Measurements from ENCODE around the gene GLRX. TPM values are rescaled to one million over a fixed set of nuclear protein-coding genes. Genes with fewer than 3 reads are reported as not detected.

The GLRX gene
- total RNA-seq, 1 experiment from 2014 or later: 17.9 TPM

GRCh38 chr5:95868136-95868535 is 45.6 kb upstream of the GLRX start:
- H3K9me3 ChIP-seq: no peaks in the 10 kb centered on the region
- no peaks in the 10 kb centered on the region for H3K27me3 ChIP-seq (replicated peaks; ENCODE audit: control insufficient read depth, insufficient read depth, low read length)
- Mint-ChIP-seq H3K4me1 (ENCODE audit: low read depth, unreplicated experiment) (peaks cover 15% of the 10 kb centered on the region), H3K9me3 (ENCODE audit: unreplicated experiment) (peaks cover 9% of the 10 kb centered on the region), H3K27me3 (ENCODE audit: insufficient read depth, unreplicated experiment) (no peaks in the 10 kb centered on the region), H3K27ac (ENCODE audit: unreplicated experiment) (peak overlapping the region; percentile 69), H3K36me3 (ENCODE audit: insufficient read depth, unreplicated experiment) (no peaks in the 10 kb centered on the region), H3K4me3 (ENCODE audit: unreplicated experiment) (no peak overlapping the region)
- TF ChIP-seq CTCF (IDR thresholded peaks at IDR 0.05; ENCODE audit: insufficient read depth in 1 of 2, low read depth in 1 of 2, low read length in 1 of 2, severe bottlenecking in 1 of 2, unreplicated experiment in 1 of 2): no peak
- CTCF ChIA-PET: no interaction called here
- no peak overlapping the region for H3K4me3 ChIP-seq (ENCODE audit: low read depth, low read length)
- POLR2A ChIA-PET: no interaction called here
- intact Hi-C loops (cut with micrococcal nuclease; ENCODE audit: unreplicated experiment): no loop called here
- peaks cover 30% of the 10 kb centered on the region for H3K4me1 ChIP-seq
- H3K36me3 ChIP-seq (ENCODE audit: control insufficient read depth, insufficient read depth, low read length): no peaks in the 10 kb centered on the region
- DNase-seq: no peak
- BruUV-seq (replicated peaks): no TSS peak

DNA sequence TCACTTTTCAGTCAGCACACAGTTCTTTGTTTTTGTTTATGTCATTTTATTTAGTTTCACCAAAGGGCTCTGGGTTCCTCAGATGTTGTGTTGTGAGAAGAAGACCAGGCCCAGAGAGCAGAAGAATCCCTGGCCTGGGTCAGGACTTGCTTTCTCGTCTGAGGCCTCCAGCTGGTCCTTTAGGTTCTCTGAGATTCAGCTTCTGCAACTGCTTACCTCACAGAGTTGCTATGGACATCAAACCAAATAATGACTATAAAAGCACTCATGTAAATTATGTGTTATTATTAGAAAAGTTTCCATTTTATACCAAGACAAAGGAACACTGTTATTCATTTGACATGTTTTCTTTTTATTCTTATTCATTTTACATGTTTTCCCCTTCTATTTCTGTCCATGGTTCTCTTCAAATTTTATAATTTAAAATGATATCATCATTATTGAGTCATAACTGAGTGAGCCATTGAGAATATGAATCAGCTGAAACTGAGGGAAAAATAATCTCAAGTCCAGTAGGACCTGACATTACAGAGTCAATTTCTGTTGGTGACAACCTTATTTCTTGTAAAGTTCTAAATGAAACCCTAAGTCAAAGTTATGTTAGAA is 44.0 kb upstream of the GLRX start:
- H3K9me3 Mint-ChIP-seq (ENCODE audit: unreplicated experiment): peaks cover 9% of the 10 kb centered on the region
- H3K36me3 Mint-ChIP-seq (ENCODE audit: insufficient read depth, unreplicated experiment): peaks cover 6% of the 10 kb centered on the region
- ChIA-PET POLR2A (no interaction called here), CTCF (no interaction called here)
- Histone ChIP-seq H3K4me3 (ENCODE audit: low read depth, low read length) (no peak overlapping the region), H3K4me1 (peaks cover 46% of the 10 kb centered on the region), H3K27me3 (replicated peaks; ENCODE audit: control insufficient read depth, insufficient read depth, low read length) (no peaks in the 10 kb centered on the region), H3K9me3 (no peaks in the 10 kb centered on the region), H3K36me3 (ENCODE audit: control insufficient read depth, insufficient read depth, low read length) (no peaks in the 10 kb centered on the region)
- H3K4me1 Mint-ChIP-seq (ENCODE audit: low read depth, unreplicated experiment): peaks cover 31% of the 10 kb centered on the region
- H3K4me3 Mint-ChIP-seq (ENCODE audit: unreplicated experiment): no peak overlapping the region
- TF ChIP-seq CTCF (IDR thresholded peaks at IDR 0.05; ENCODE audit: insufficient read depth in 1 of 2, low read depth in 1 of 2, low read length in 1 of 2, severe bottlenecking in 1 of 2, unreplicated experiment in 1 of 2): no peak
- no peak overlapping the region for H3K27ac Mint-ChIP-seq (ENCODE audit: unreplicated experiment)
- DNase-seq: no peak
- H3K27me3 Mint-ChIP-seq (ENCODE audit: insufficient read depth, unreplicated experiment): no peaks in the 10 kb centered on the region
- BruUV-seq (replicated peaks): no TSS peak
- intact Hi-C loops (cut with micrococcal nuclease; ENCODE audit: unreplicated experiment): no loop called here

- Histone ChIP-seq H3K4me3 (ENCODE audit: low read depth, low read length) (no peak overlapping the region), H3K27me3 (replicated peaks; ENCODE audit: control insufficient read depth, insufficient read depth, low read length) (no peaks in the 10 kb centered on the region), H3K36me3 (ENCODE audit: control insufficient read depth, insufficient read depth, low read length) (no peaks in the 10 kb centered on the region), H3K4me1 (peaks cover 53% of the 10 kb centered on the region), H3K9me3 (no peaks in the 10 kb centered on the region)
- CTCF ChIA-PET: interaction anchor here (0.7 to 1.5 kb wide), 5 partner anchors 8 to 30 kb away, joined by 3 to 9 read pairs (median 4); no protein-coding TSS in a partner anchor
- intact Hi-C loops (cut with micrococcal nuclease; ENCODE audit: unreplicated experiment): loop anchor here (1.0 kb wide), 3 partner anchors 13 to 122 kb away; no protein-coding TSS in a partner anchor
- POLR2A ChIA-PET: interaction anchor here (0.7 to 1.2 kb wide), 3 partner anchors 14 to 97 kb away, joined by 3 to 10 read pairs (median 3); no protein-coding TSS in a partner anchor
- peak overlapping the region; percentile 77 for H3K27ac Mint-ChIP-seq (ENCODE audit: unreplicated experiment)
- TF ChIP-seq CTCF (IDR thresholded peaks at IDR 0.05; ENCODE audit: insufficient read depth in 1 of 2, low read depth in 1 of 2, low read length in 1 of 2, severe bottlenecking in 1 of 2, unreplicated experiment in 1 of 2): no peak
- peaks cover 9% of the 10 kb centered on the region for H3K9me3 Mint-ChIP-seq (ENCODE audit: unreplicated experiment)
- H3K4me1 Mint-ChIP-seq (ENCODE audit: low read depth, unreplicated experiment): peaks cover 39% of the 10 kb centered on the region
- no peaks in the 10 kb centered on the region for H3K27me3 Mint-ChIP-seq (ENCODE audit: insufficient read depth, unreplicated experiment)
- BruUV-seq (replicated peaks): no TSS peak
- H3K36me3 Mint-ChIP-seq (ENCODE audit: insufficient read depth, unreplicated experiment): peaks cover 6% of the 10 kb centered on the region
- H3K4me3 Mint-ChIP-seq (ENCODE audit: unreplicated experiment): peak overlapping the region; percentile 6
- DNase-seq: peak; percentile 75 to 88
These were observed 42.5 kb upstream of the GLRX start for GRCh38 chr5:95864944-95865504.
